GM23338 (cell line): ENCODE measurements around the gene SLC25A36. TPM values are rescaled to one million over a fixed set of nuclear protein-coding genes. Genes with fewer than 3 reads are reported as not detected.

Experiments used
- ATAC-seq: fragments of 200-7000 bp; cut with Tn5 transposase; 3 replicates; pipeline ENCODE4 v1.9.1; 2020
- DNase-seq: peaks from one replicate; pipeline ENCODE4 v3.0.0-alpha.2; 2015; ENCODE audit warnings: low spot score
- H2AFZ ChIP-seq: fragments of 200-600 bp; sonication (generic); 2 replicates; pipeline ENCODE4 v1.8.0; 2016; ENCODE audit warnings: antibody characterized with exemption, mild to moderate bottlenecking, moderate library complexity
- H3F3A ChIP-seq: fragments of 200-600 bp; sonication (generic); replicated peaks from 2 replicates; pipeline ENCODE4 v1.8.0; 2017; ENCODE audit warnings: antibody characterized with exemption, mixed run types, low read depth
- H3K27ac ChIP-seq: fragments of 200-600 bp; sonication (generic); 2 replicates; pipeline ENCODE4 v1.6.1; 2016; ENCODE audit warnings: low read depth
- H3K27me3 ChIP-seq: fragments of 200-600 bp; sonication (generic); 2 replicates; pipeline ENCODE4 v1.8.0; 2016; ENCODE audit warnings: mild to moderate bottlenecking, mixed run types, moderate library complexity; ENCODE audit not compliant: insufficient read depth
- H3K36me3 ChIP-seq: fragments of 200-600 bp; sonication (generic); 2 replicates; pipeline ENCODE4 v1.8.0; 2016; ENCODE audit warnings: mild to moderate bottlenecking; ENCODE audit not compliant: insufficient read depth
- H3K4me1 ChIP-seq: fragments of 200-600 bp; sonication (generic); 2 replicates; pipeline ENCODE4 v1.8.0; 2016; ENCODE audit warnings: mild to moderate bottlenecking, moderate library complexity; ENCODE audit not compliant: insufficient read depth
- H3K4me2 ChIP-seq: fragments of 200-600 bp; sonication (generic); 2 replicates; pipeline ENCODE4 v1.7.1; 2017; ENCODE audit warnings: mixed run types
- H3K4me3 ChIP-seq: fragments of 200-600 bp; sonication (generic); 2 replicates; pipeline ENCODE4 v1.6.1; 2016; ENCODE audit warnings: mixed run types
- H3K79me2 ChIP-seq: fragments of 200-600 bp; sonication (generic); replicated peaks from 2 replicates; pipeline ENCODE4 v1.8.0; 2017; ENCODE audit warnings: mild to moderate bottlenecking; ENCODE audit not compliant: insufficient read depth
- H3K9me2 ChIP-seq: fragments of 200-600 bp; sonication (generic); 2 replicates; pipeline ENCODE4 v1.8.0; 2017; ENCODE audit not compliant: insufficient read depth
- H4K20me1 ChIP-seq: fragments of 200-600 bp; sonication (generic); replicated peaks from 2 replicates; pipeline ENCODE4 v1.8.0; 2017; ENCODE audit warnings: mild to moderate bottlenecking; ENCODE audit not compliant: insufficient read depth
- H3K27ac Mint-ChIP-seq: 2 replicates; pipeline ENCODE4 v1.8.0; 2020; ENCODE audit warnings: inconsistent platforms, mild to moderate bottlenecking, moderate library complexity, mixed read lengths
- H3K27me3 Mint-ChIP-seq: 3 replicates; pipeline ENCODE4 v1.8.0; 2022; ENCODE audit warnings: low read depth, mild to moderate bottlenecking, moderate library complexity, mixed read lengths, inconsistent platforms; ENCODE audit not compliant: insufficient read depth, poor library complexity
- H3K36me3 Mint-ChIP-seq: 3 replicates; pipeline ENCODE4 v1.8.0; 2021; ENCODE audit warnings: low read depth, mild to moderate bottlenecking, inconsistent platforms, moderate library complexity, mixed read lengths
- H3K4me1 Mint-ChIP-seq: 3 replicates; pipeline ENCODE4 v1.8.0; 2020; ENCODE audit warnings: mild to moderate bottlenecking, inconsistent platforms, mixed read lengths
- H3K4me3 Mint-ChIP-seq: 3 replicates; pipeline ENCODE4 v1.8.0; 2021; ENCODE audit warnings: moderate library complexity, mild to moderate bottlenecking, inconsistent platforms, mixed read lengths
- H3K9me3 Mint-ChIP-seq: 3 replicates; pipeline ENCODE4 v1.8.0; 2020; ENCODE audit warnings: moderate library complexity, mild to moderate bottlenecking, inconsistent platforms, mixed read lengths
- CTCF ChIP-seq, 2 experiments: fragments of 200-600 bp in 1 of 2; sonication (generic) in 1 of 2; conservative IDR thresholded peaks; 2 replicates each; pipeline versions ENCODE4 v1.5.1 to v1.6.1; 2016 to 2017; ENCODE audit warnings: antibody characterized with exemption in 2 of 2, low read depth in 2 of 2, mild to moderate bottlenecking in 2 of 2, moderate library complexity in 1 of 2
- EZH2phosphoT487 ChIP-seq: fragments of 200-600 bp; sonication (generic); IDR thresholded peaks from one replicate; pipeline ENCODE4 v1.8.1; 2018; ENCODE audit warnings: antibody characterized with exemption; ENCODE audit not compliant: unreplicated experiment
- STAT1 ChIP-seq: IDR thresholded peaks from one replicate; pipeline ENCODE4 v1.6.1; 2016; ENCODE audit warnings: antibody characterized with exemption; ENCODE audit not compliant: unreplicated experiment
- ZNF114 ChIP-seq: fragments of 250-450 bp; sonication (Bioruptor Pico); IDR thresholded peaks from 2 replicates; pipeline ENCODE4 v1.5.0; 2020; ENCODE audit warnings: mild to moderate bottlenecking, moderate library complexity
- ZNF462 ChIP-seq: fragments of 250-450 bp; sonication (Bioruptor Pico); IDR thresholded peaks from 2 replicates; pipeline ENCODE4 v1.5.0; 2020; ENCODE audit warnings: mild to moderate bottlenecking, moderate library complexity
- polyA plus RNA-seq: library from polyadenylated mRNA; unstranded; fragments of >200 nt; fragmentation: Nextera tagmentation; extraction: Ambion mirVana; gene quantifications from 2 replicates; pipeline ENCODE4 v1.2.1, GENCODE V29; 2016
- total RNA-seq: library from RNA; depleted of rRNA; stranded (reverse); fragments of >200 nt; shearing (Covaris generic); gene quantifications from 2 replicates; pipeline ENCODE4 v1.2.3, GENCODE V29; 2014

Gene SLC25A36
- total and polyA plus RNA-seq, 2 experiments from 2014 or later = 113 to 123 TPM

GRCh38 chr3:140898340-140899180 lies 43.1 kb upstream of the SLC25A36 start:
- Histone ChIP-seq H4K20me1 (no peaks in the 10 kb centered on the region), H3F3A (no peaks in the 10 kb centered on the region), H3K27ac (no peak overlapping the region), H3K4me2 (no peak overlapping the region), H3K36me3 (no peaks in the 10 kb centered on the region), H3K9me2 (peaks cover 10% of the 10 kb centered on the region; the same call in 1 of the 2 replicates), H3K4me3 (no peak overlapping the region), H3K27me3 (no peaks in the 10 kb centered on the region), H3K79me2 (no peaks in the 10 kb centered on the region), H2AFZ (peak overlapping the region; percentile 35; the same call in 1 of the 2 replicates), H3K4me1 (no peaks in the 10 kb centered on the region)
- Mint-ChIP-seq H3K4me3 (no peak overlapping the region), H3K27ac (no peak overlapping the region), H3K4me1 (no peaks in the 10 kb centered on the region), H3K27me3 (peaks cover 5% of the 10 kb centered on the region), H3K36me3 (no peaks in the 10 kb centered on the region), H3K9me3 (no peaks in the 10 kb centered on the region)
- ATAC-seq (peak; percentile 75), DNase-seq (peak; percentile 72)
- TF ChIP-seq CTCF (conservative IDR thresholded peaks at IDR 0.05; ENCODE audit: low read depth in 2 of 2) (peak; percentile 61 to 77), STAT1 (no peak)

- H3K4me1 Mint-ChIP-seq = no peaks in the 10 kb centered on the region
- DNase-seq = no peak
- no peak for ATAC-seq
These were observed 42.3 kb upstream of the SLC25A36 start for GRCh38 chr3:140899363-140899762.

More at GRCh38 chr3:140899363-140899762, 42.3 kb upstream of the SLC25A36 start:
- peaks cover 5% of the 10 kb centered on the region for H3K27me3 Mint-ChIP-seq
- no peak overlapping the region for H3K27ac Mint-ChIP-seq
- Histone ChIP-seq H4K20me1 (no peaks in the 10 kb centered on the region), H3K79me2 (no peaks in the 10 kb centered on the region), H3K27me3 (no peaks in the 10 kb centered on the region), H3K36me3 (no peaks in the 10 kb centered on the region), H3F3A (no peaks in the 10 kb centered on the region), H3K27ac (no peak overlapping the region), H3K4me2 (no peak overlapping the region), H3K4me1 (no peaks in the 10 kb centered on the region), H3K4me3 (no peak overlapping the region), H2AFZ (0 out of 2 replicates have a peak overlapping the region, but pooled peaks have one; percentile 43), H3K9me2 (peaks cover 10% of the 10 kb centered on the region; the same call in 1 of the 2 replicates)
- no peaks in the 10 kb centered on the region for H3K9me3 Mint-ChIP-seq
- no peaks in the 10 kb centered on the region for H3K36me3 Mint-ChIP-seq
- H3K4me3 Mint-ChIP-seq = no peak overlapping the region
- no peak for TF ChIP-seq EZH2phosphoT487
- TF ChIP-seq ZNF462 = no peak
- no peak for TF ChIP-seq ZNF114 (CRISPR knock-in tag)
